ENCODE results near the gene USP36.

The USP36 gene

DNA sequence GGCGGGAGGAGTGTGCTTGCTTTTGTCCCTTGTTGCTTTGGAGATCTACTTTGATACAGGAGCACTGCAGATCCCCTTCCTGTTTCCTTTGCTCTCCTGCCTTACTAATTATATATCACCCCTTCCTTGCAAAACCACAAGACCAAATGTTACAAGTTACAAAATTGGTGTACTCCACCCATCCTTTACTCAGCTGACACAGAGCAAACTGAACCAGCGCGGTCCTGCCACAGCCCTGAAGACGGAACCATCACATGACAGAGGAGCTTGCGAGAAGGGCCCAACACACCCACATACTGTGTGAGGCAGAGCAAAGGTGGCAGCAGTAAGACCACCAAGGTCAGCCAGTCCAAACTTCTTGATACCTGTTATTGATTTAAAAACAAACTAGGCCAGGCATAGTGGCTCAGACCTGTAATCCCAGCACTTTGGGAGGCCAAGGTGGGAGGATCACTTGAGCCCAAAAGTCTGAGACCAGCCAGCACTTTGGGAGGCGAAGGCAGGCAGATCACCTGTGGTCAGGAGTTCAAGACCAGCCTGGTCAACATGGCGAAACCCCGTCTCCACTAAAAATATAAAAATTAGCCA, 91.8 kb downstream of the USP36 start:
- Mint-ChIP-seq H3K9me3 (ENCODE audit: low read depth) (no peaks in the 10 kb centered on the region), H3K4me1 (ENCODE audit: low read depth) (peaks cover 92% of the 10 kb centered on the region), H3K27ac (peak overlapping the region; percentile 94), H3K4me3 (peak overlapping the region; percentile 80), H3K36me3 (peaks cover 2% of the 10 kb centered on the region), H3K27me3 (no peaks in the 10 kb centered on the region)

DNA sequence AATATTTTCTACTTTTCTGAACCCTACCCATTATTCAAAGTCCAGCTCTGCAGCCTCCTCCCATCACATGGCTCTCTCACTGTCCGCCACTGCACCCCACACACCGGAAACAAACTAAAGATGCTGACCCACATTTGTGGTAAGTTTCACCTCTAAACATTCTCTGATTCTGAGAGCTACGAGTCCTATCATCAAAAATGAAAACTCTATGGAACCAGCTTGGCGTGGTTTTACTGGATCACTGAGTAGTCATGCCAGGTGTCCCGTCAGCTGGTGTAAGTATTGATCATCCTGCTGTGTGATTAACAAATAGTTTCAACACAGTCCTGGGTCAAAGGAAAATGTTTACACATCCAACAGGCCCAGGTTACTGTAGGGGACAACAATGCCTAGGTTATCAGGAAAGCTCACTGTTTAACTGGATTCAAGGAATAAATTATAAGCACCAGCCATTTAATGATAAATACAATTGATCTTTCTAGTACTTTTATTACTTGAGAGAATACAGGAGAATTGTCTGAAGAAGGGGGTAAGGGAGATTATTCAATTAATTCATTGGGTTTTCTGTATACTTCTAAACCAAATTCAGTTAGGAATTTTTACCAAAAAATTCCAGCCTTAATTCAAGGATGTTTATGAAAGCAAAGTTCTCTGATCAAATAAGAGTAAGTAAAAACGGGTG, 92.4 kb downstream of the USP36 start:
- Mint-ChIP-seq H3K9me3 (ENCODE audit: low read depth) (no peaks in the 10 kb centered on the region), H3K27me3 (no peaks in the 10 kb centered on the region), H3K4me1 (ENCODE audit: low read depth) (peaks cover 94% of the 10 kb centered on the region), H3K36me3 (peaks cover 4% of the 10 kb centered on the region), H3K4me3 (peak overlapping the region; percentile 80), H3K27ac (peak overlapping the region; percentile 94)

DNA sequence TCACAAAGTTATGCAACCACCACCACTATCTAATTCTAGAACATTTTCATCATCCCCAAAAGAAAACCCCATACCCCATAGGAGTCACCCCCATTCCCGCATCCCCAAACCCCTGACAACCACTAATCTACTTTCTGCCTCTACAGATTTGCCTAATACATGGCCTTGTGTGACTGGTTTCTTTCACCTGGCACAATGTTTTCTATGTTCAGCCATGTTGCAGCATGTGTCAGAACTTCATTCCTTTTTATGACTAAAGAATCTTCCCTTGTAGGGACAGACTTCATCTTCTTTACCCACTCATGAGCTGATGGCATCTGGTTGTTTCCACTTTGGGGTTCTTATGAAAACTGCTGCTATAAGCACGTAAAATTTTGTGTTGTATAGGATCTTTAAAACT, 93.1 kb downstream of the USP36 start:
- Mint-ChIP-seq H3K4me3 (peak overlapping the region; percentile 80), H3K36me3 (peaks cover 4% of the 10 kb centered on the region), H3K27ac (peak overlapping the region; percentile 94), H3K27me3 (no peaks in the 10 kb centered on the region), H3K9me3 (ENCODE audit: low read depth) (no peaks in the 10 kb centered on the region), H3K4me1 (ENCODE audit: low read depth) (peaks cover 93% of the 10 kb centered on the region)

DNA sequence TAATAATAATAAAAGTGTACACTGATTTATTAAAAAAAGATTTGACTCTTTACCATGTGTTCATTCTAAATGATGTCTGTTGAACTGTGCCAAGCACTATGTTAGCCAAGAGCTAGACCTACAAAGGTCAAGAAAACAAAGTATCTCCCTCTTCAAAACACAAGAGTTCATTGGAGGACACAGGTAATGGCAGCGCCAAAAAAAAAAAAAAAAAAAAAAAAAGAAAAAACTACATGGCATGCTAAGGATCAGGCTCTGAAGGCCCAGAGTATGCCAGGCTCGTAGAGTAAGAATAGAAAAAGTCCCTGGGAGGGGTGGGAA, 93.7 kb downstream of the USP36 start:
- Mint-ChIP-seq H3K27me3 (no peaks in the 10 kb centered on the region), H3K4me1 (ENCODE audit: low read depth) (peaks cover 93% of the 10 kb centered on the region), H3K27ac (peak overlapping the region; percentile 94), H3K4me3 (peak overlapping the region; percentile 80), H3K9me3 (ENCODE audit: low read depth) (no peaks in the 10 kb centered on the region), H3K36me3 (peaks cover 4% of the 10 kb centered on the region)

GRCh38 chr17:78746263-78746948, 94.2 kb downstream of the USP36 start:
- peak overlapping the region; percentile 42 for H3K4me3 Mint-ChIP-seq
- H3K36me3 Mint-ChIP-seq, result peaks cover 4% of the 10 kb centered on the region
- H3K27me3 Mint-ChIP-seq, result no peaks in the 10 kb centered on the region
- peaks cover 93% of the 10 kb centered on the region for H3K4me1 Mint-ChIP-seq (ENCODE audit: low read depth)
- peak overlapping the region; percentile 94 for H3K27ac Mint-ChIP-seq
- no peaks in the 10 kb centered on the region for H3K9me3 Mint-ChIP-seq (ENCODE audit: low read depth)
